HG03521 (cell line): Measurements from ENCODE around the gene ZNF524.
"Not testable (repeated sequence)": the region's sequence is repeated elsewhere in the genome, so short reads cannot be mapped to it uniquely, and the experiment has no call there.

ENCODE experiments used
- ATAC-seq: cut with Tn5 transposase; IDR thresholded peaks from one replicate; pipeline ENCODE4 v1.9.1; 2021; ENCODE audit warnings: mild to moderate bottlenecking, moderate library complexity; ENCODE audit not compliant: unreplicated experiment

Gene ZNF524, protein sequence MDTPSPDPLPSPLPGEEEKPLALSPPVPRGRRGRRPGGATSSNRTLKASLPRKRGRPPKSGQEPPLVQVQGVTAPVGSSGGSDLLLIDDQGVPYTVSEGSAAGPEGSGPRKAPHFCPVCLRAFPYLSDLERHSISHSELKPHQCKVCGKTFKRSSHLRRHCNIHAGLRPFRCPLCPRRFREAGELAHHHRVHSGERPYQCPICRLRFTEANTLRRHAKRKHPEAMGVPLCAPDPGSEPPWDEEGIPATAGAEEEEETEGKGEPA

DNA sequence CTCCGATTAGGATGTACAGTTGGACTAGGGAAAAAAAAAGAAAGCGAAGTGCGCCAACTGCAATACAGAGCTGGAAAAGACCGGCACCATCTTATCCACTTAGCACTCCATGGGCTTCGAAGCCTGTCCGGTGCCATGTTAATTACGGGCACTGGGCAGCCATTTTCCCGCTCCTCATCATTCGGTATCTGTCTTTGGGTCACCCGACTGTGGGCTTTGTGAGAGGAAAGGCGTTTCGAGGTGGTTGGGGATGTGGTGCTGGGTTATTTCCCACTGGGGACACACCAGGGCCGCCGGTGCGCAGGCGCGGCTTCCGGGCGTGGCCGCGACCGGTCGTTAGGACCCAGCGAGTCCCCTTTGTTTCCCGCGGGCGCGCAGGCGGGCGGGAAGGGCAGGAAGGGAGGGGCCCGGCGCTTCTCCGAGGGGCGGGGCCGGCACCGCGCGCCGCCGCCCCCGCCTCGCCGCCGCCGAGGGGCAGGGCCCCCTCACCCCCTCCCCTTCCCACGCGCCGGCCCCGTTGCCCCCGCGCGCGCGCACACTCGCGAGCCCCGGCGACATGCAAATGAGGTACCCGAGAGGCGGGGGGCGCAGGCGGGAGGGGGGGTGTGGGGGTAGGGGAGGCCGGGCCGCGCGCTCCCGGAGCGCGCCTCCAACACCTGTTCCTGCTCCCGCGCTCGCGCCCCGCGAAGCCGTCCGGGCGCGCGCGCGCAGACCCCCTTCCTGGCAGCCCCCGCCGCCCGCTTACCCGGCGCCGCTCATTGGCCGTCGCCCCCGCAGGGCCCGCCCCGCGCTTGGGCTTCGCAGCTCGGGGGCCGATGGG lies at the start of gene ZNF524:
Gene ZNF524, plus strand, starts transcription at position 447 of the 820 bp plus-strand sequence. CDS start 1,825 bp downstream, outside the sequence.
- peak; percentile 36 for ATAC-seq

DNA sequence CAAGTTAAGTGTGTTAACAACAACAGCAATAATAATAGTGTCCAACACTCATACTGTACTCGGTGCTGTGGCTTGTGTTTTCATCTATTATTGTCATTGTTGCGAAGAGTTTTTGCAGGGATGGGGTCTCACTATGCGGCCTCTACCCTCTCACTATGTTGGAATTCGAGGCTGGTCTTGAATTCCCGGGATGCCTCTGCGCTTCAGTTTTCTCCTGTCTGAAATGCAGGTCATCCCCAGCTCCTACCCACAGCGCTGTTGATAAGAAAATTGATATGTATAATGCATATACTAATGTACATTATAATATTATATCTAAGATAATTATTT lies 49.8 kb upstream of the ZNF524 start:
- no peak for ATAC-seq

DNA sequence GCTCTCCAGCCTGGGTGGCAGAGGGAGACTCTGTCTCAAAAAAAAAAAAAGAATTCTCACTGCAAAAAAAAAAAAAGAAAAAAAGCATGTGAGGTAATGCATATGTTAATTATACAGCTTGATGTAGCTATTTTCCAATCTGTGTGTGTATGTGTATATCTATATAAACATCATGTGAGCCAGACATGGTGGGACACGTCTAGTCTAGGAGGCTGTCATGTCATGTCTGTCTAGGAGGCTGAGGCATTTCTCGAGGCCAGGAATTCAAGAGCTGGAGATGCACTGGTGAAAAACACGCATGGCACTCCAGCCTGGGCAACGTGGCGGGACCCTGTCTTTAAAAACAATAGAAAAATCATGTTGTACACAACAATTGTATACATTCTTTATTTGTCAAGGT lies 47.9 kb upstream of the ZNF524 start:
- no peak for ATAC-seq

DNA sequence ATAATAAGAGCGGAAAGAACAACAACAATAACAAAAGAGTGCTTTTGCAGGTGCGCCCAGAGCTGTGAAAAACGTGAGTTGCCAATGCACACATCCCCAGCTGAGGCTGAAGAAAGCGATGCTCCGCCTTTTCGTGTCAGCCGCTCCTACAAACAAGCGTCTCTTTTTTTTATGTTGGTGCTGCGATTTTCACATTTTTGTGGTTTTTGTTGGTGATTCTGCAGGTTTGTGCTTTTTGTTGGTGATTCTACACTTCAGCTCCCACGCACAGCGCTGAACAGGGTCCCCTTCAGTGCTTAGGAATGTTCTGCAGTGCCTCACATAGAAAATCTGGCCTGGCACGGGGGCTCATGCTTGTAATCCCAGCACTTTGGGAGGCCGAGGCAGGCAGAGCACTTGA lies 47.5 kb upstream of the ZNF524 start:
- no peak for ATAC-seq

DNA sequence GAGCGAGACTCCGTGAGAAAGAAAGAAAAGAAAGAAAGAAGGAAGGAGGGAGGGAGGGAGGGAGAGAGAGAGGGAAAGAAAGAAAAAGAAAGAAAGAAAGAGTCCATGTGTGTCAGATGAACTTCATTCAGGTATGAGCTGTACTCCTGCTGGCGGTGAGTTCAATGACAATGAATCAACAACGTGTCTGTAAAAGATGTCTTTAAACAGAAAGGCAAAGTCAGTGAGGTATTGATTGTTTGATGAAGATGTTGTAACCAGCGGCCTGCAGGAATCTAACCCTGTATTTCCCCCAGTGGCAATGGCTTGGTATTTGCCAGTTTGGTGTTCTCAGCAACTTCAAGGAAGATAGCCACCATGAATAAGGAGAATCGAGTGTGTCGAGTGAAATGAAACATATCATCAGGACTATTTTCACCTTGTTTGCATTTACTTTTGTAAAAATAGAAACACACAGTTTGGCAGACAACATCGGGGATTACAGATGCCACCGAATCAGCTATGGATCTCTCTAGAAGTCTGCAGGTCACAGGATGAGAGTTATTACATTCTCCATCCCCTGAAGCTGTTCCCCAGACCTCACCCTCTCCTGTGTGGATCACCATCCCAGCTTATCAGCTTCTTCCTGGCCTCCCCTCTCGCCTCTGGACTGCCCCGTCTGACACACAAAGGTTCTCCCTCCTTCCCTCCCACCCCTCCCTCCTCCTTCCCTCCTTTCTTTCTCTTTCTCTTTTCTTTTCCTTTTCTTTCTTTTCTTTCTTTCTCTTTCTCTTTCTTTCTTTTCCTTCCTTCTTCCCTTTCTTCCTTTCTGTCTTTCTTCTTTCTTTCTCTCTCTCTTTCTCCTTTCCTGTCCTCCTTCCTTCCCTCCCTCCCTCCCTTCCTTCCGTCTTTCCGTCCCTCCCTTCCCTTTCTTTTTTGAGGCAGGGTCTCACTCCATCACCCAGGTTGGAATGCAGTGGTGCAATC lies 46.6 kb upstream of the ZNF524 start:
- no peak for ATAC-seq

DNA sequence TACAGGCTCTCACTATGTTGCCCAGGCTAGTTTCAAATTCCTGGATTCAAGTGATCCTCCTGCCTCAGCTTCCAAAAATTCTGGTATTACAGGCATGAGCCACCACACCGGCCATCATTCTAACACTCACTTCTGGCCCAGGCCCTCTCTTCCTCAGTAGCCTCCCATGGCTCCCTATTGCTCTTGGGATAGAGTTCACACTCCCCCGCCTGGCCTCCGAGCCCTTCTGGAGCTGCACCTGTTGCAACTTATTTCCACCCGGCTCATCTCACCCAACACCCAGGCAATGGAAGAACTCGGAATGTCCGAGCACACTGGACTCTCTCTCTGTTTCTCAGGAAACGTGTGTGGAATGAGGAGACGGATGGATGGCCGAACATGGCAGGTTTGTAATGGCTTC lies 45.8 kb upstream of the ZNF524 start:
- ATAC-seq = no peak

DNA sequence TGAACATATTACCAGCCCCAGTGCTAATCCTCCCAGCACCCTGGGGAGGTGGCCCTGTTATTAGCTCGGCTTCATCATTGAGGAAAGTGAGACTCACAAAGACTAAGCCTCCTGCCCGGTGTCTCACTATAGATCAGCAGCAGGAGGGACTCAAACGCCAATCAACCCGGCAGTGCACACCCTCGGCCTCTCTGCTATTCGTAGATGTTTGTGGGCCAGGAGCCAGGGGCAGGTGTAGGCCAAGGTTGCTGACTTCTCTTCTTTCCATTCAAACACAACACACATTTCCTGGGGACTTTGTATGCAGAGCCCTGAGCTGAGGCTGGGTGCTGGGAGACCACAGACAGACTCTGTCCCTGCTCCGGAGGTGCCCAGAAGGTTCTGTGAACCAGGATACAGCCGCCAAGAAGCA lies 45.3 kb upstream of the ZNF524 start:
- ATAC-seq = no peak

DNA sequence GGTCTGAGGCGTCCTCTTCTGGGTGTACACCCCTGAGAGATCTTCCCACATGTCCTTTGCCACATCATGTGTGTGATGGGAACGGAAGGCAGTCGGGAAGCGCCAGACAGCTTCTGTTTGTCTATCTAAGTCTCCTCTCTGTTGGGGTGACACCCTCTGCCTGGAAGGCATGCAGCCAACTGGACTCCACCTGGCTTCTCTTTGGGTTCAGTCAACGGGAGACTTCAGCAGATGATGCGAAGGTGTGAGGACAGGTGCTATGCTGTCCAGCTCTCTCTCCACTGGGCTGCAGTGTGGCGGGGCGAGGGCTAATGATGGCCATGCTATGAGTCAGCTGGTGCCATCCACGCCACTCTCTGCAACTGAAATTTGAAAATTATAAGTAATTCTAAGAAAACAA lies 40.4 kb upstream of the ZNF524 start:
- ATAC-seq = no peak

DNA sequence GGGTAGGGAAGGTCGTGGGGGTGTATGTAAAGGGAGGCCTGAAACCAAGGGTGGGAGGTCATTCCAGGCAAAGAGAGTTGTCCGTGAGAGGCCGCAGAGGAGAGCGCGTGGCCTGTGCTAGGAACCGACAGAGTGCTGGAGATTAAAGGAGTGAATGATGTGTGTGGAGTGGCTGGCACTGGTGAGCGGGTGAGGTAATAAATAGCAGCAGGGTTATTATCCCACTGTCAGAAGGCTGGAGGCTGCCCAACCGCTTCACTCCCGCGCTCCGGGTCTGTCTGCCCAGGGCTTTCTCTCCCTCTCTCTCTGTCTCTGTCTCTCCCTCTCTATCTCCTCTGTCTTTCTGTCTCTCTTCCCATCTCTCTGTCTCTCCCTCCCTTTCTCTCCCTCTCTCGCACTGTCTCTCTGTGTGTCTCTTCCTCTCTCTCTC lies 36.8 kb upstream of the ZNF524 start:
- ATAC-seq = no peak

DNA sequence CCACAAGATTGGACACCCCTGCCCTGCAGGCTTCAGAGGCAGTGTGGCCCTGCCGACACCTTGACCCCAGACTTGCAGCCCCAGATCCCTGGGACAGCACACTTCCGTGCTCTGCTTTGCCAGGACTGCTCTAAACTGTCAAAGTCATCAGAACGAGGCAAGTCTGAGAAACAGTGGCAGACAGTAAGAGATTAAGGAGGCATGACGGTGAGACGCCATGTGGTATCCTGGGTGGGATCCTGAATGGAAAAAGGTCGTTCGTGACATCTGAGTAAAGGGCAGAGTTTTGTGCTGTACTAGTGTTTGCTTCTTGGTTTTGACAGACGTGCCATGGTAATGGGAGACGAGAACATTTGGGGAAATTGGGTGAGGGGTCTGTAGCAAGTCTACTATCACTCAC lies 33.3 kb upstream of the ZNF524 start:
- ATAC-seq = no peak

DNA sequence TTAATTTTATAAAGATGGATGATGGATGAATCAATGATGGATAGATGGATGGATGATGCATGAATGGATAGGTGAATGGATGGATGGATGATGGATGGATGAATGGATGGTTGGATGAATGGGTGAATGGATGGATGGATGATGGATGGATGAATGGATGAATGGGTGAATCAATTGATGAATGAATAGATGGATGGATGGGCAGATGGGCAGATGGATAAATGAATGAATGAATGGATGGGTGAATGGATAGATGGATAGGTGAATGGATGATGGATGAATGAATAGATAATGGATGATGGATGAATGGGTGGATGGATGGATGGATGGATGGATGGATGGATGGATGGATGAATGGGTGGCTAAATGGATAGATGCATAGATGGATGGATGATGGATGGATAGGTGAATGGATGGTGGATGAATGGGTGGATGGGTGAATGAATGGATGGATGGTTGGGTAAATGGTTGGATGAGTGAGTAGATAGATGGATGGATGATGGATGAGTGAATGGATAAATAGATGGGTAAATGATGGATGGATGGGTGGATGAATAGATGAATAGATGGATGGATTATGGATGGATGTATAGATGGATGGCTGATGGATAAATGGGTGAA lies 32.3 kb upstream of the ZNF524 start:
- ATAC-seq = no peak

DNA sequence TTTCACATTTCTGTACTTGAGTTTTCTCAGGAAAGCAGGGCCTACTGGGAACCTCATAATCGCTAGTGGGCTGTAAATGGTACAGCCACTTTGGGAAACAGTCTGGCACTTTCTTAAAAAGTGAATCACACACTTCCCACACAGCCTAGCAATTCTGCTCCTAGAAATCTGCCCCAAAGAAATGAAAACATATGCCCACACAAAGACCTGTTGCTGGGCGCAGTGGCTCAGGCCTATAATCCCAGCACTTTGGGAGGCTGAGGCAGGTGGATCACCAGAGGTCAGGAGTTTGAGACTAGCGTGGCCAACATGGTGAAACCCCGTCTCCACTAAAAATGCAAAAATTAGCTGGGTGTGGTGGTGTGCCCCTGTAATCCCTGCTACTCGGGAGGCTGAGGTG lies 30.6 kb upstream of the ZNF524 start:
- not testable (repeated sequence) for ATAC-seq

DNA sequence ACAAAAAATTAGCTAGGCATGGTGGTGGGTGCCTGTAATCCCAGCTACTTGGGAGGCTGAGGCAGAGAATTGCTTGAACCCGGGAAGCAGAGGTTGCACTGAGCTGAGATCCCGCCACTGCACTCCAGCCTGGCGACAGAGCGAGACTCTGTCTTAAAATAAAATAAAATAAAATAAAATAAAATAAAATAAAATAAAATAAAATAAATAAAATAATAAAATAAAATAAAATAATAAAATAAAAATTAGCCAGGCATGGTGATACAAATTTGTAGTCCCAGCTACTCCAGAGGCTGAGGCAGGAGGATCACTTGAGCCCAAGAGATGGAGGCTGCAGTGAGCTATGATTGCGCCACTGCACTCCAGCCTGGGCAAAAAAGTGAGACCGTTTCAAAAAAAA lies 26.2 kb upstream of the ZNF524 start:
- ATAC-seq = not testable (repeated sequence)

DNA sequence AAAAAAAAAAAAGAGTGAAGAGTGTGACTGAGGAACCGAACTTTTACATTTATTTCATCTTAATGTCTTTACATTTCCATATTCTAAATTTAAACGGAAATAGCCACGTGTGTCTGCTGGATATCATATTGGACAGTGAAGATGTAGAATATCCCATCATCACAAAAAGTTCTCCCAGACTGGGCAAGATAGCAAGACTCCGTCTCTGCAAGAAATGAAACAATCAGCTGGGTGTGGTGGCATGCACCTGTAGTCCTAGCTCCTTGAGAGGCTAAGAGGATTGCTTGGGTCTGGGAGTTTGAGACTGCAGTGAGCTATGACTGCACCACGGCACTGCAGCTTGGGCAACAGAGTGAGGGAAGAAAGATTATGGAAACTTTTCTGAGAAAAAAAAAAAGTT lies 23.3 kb upstream of the ZNF524 start:
- no peak for ATAC-seq

DNA sequence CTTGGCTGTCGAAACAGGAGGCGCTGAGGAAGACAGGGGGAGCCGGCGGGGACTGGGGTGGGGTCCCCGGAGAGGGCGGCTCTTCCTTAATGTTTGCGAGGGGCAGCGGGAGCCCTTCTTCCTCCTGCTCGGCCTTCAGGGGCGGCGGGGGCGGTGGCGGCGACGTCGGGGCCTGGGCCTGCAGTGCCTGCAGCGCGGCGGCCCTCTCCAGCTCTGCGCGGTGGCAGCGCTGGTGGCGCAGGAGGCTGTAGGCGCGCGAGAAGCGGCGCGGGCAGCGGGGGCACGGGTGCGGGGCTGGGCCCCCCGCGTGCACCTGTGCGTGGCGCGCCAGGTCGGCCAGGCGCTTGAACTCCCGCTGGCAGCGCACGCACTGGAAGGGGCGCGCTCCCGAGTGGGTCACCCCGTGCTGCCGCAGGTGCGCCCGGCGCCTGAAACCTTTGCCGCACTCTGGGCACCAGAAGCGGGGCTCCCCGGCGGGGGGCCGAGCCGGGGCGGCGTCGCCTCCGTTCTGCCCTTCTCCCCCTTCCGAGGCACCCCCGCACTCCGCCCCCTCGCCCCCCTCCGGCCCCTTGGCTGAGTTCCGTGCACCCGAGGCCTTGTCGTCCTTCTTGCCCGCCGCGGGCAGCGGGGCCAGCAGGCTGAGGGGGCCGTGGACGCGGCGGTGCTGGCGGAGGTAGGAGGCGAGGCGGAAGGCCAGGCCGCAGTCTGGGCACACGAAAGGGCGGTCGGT lies 21.9 kb upstream of the ZNF524 start:
- no peak for ATAC-seq

DNA sequence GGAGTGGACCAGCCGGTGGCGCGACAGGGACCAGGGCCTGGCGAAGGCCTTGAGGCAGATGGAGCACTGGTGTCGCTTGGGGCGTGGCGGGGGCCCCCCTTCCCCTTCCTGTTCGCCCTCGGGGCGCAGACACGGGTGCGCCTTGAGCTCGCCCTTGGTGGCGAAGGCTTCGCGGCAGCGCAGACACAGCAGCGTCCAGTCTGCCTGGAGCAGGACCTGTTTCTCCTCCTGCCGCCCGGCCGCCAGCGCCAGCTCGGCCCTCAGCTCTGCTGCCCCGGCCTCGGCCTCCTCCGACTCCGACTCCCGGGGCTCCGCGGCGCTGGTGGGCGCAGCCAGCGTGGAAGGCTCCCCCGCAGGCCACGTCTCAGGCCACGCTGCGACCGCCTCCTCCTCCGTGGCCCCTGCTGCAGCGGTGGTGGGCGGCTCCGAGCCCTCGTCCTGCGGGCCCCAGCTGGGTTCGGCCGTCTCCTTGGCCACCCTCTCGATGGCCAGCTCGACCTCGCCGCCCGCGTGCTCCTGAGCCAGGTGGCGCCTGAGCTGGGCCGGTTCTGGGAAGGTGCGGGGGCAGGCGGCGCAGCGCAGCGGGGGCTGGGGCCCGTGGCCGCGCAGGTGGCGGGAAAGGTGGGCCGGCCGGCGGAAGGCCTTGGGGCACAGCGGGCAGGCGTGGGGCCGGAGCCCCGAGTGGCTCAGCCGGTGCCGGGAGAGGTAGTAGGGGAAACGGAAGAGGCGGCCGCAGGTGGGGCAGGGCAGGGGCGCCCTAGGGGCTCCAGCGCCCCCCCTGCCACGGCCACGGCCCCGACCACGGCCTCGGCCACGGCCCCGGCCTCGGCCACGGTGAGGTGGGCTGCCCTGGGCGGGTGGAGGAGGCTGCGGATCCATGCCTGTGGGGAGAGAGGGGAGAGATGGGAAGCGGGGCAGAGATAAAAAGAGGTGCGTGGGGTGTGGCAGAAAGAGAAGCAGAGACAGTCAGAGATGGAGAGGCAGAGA lies 21.0 kb upstream of the ZNF524 start:
- ATAC-seq = no peak

DNA sequence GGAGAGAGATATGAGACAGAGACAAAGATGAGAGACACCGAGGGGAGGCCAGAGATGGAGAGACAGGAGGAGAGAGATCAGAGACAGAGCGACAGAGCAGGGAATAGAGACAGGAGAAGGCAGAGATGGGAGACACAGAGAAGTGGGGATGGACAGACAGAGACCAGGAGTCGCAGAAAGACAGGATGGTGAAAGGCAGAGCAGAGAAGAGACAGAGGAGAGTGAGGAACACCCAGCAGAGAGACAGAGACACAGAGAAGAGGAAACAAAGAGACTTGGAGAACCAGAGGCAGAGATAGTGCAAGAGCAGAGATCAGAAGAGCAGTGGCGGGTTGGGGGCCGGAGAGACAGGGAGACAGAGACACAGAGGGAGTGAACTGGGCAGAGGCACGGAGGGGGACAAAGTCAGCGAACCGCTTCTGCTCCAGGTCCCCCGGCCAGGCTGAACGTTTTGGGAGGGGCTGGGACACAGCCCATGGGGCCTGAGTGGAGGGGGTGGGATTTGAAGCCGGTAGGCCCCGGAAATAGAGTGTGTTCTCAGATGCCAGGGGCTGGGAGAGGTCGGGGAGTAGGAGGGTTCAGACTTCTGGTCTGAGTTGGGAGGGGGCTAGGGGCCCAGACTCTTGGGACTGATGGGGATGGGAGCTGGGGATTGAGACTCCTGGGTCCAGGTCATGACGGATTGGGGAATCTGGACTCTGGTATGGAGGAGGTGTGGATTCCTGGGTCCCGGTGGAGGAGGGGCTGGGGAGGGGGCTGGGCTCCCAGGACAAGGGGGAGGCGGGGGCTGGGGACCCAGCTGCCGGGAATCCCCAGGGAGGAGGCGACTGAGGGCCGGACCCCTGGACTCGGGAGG lies 20.1 kb upstream of the ZNF524 start:
- ATAC-seq = no peak

DNA sequence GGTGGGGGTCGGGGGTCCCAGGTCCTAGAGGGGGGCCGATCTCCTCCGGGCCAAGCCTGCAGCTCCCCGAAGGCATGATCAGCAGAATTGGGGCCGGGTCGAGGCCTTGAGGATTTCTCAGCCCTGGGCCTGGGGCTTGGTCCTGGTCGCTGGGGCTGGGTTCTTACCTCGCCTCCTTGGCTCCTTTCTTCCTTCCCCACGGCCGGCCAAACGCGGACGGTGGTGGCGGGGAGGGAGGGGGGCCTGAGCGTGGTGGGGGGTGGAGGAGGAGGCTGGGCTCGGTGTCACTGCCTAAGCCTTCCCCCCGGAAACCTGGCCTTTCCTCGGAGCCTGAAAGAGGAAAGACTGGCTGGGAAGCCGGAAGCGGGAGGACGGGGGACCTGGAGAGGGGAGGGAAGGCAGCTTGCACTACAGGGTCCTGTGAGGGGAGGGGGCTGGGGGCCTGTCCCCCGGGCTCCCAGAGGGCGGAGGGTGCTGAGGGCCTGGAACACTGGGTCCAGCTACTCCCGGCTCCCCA lies 19.4 kb upstream of the ZNF524 start, which contains the start of gene ZNF579:
Gene ZNF579, minus strand, starts transcription at position 221 of the 517 bp plus-strand sequence. CDS start 1,209 bp downstream, outside the sequence.
- ATAC-seq = no peak
